22Rv1 (cell line): ENCODE data around the gene B4GALT5.

ENCODE experiments used
- ZFX ChIP-seq: fragments of 450-650 bp; IDR thresholded peaks from 2 replicates; pipeline ENCODE4 v1.6.1; 2017; ENCODE audit warnings: antibody characterized with exemption, borderline replicate concordance
- TF ChIP-seq, protein P1 (sequence below): fragments of 450-650 bp; IDR thresholded peaks from 2 replicates; pipeline ENCODE4 v1.5.1; 2017; ENCODE audit warnings: mild to moderate bottlenecking

- TF ChIP-seq, protein P1, sequence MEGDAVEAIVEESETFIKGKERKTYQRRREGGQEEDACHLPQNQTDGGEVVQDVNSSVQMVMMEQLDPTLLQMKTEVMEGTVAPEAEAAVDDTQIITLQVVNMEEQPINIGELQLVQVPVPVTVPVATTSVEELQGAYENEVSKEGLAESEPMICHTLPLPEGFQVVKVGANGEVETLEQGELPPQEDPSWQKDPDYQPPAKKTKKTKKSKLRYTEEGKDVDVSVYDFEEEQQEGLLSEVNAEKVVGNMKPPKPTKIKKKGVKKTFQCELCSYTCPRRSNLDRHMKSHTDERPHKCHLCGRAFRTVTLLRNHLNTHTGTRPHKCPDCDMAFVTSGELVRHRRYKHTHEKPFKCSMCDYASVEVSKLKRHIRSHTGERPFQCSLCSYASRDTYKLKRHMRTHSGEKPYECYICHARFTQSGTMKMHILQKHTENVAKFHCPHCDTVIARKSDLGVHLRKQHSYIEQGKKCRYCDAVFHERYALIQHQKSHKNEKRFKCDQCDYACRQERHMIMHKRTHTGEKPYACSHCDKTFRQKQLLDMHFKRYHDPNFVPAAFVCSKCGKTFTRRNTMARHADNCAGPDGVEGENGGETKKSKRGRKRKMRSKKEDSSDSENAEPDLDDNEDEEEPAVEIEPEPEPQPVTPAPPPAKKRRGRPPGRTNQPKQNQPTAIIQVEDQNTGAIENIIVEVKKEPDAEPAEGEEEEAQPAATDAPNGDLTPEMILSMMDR, result no peak
- TF ChIP-seq ZFX, result no peak
Measured at GRCh38 chr20:49762940-49763766, 49.5 kb upstream of the B4GALT5 start.
